SK-N-MC (cell line): ENCODE results near the gene HDC.

Experiments
- EZH2 ChIP-seq: fragments of 200-600 bp; sonication (generic); IDR thresholded peaks from one replicate; pipeline ENCODE4 v1.6.1; 2017; ENCODE audit warnings: antibody characterized with exemption
- POLR2AphosphoS5 ChIP-seq: IDR thresholded peaks from 2 replicates; pipeline ENCODE4 v1.6.1; 2012; ENCODE audit warnings: mild to moderate bottlenecking, low read depth, low read length, borderline replicate concordance

- TF ChIP-seq EZH2 (no peak), POLR2AphosphoS5 (no peak)
Measured at GRCh38 chr15:50222181-50222580, 43.3 kb downstream of the HDC start.
